Uterus (tissue), 2 donors: ENCODE measurements around the gene PPP1R3D.

Experiments used
- CTCF ChIP-seq, 4 experiments: fragments of 200-600 bp in 2 of 4; fragments of 450-650 bp in 2 of 4; sonication (generic) in 2 of 4; IDR thresholded peaks; one replicate each; pipeline ENCODE4 v1.5.1; 2016 to 2019; ENCODE audit warnings: antibody characterized with exemption in 4 of 4, mild to moderate bottlenecking in 2 of 4, moderate library complexity in 1 of 4
- POLR2A ChIP-seq, 2 donors: fragments of 450-650 bp; IDR thresholded peaks; one replicate each; pipeline ENCODE4 v1.6.1; 2016; ENCODE audit warnings: antibody characterized with exemption in 2 of 2, mild to moderate bottlenecking in 1 of 2, moderate library complexity in 1 of 2

- TF ChIP-seq CTCF (IDR thresholded peaks at IDR 0.05) (no peak), POLR2A (IDR thresholded peaks at IDR 0.05) (no peak)
Observed at GRCh38 chr20:59942245-59942644, 2.1 kb upstream of the PPP1R3D start.
